Duodenal mucosa (tissue), 2 donors: ENCODE data around the gene OR10G6.
"Not testable (repeated sequence)": the region's sequence is repeated elsewhere in the genome, so short reads cannot be mapped to it uniquely, and the experiment has no call there.

ENCODE experiments used
- H3K27ac ChIP-seq: one replicate; pipeline ENCODE4 v1.7.0; 2013; ENCODE audit warnings: low read depth, low read length
- H3K27me3 ChIP-seq, 2 donors: one replicate each; pipeline ENCODE4 v1.7.0; 2013; ENCODE audit warnings: low read length in 2 of 2, control low read depth in 1 of 2; ENCODE audit not compliant: insufficient read depth in 2 of 2, control insufficient read depth in 1 of 2
- H3K36me3 ChIP-seq, 2 donors: one replicate each; pipeline ENCODE4 v1.7.0; 2013; ENCODE audit warnings: low read length in 2 of 2, control low read depth in 1 of 2; ENCODE audit not compliant: insufficient read depth in 2 of 2, control insufficient read depth in 1 of 2
- H3K4me1 ChIP-seq, 2 donors: one replicate each; pipeline ENCODE4 v1.7.0; 2013; ENCODE audit warnings: low read length in 2 of 2, control low read depth in 1 of 2; ENCODE audit not compliant: insufficient read depth in 2 of 2, control insufficient read depth in 1 of 2
- H3K4me3 ChIP-seq, 2 donors: one replicate each; pipeline ENCODE4 v1.7.0; 2013; ENCODE audit warnings: low read length in 2 of 2, low read depth in 1 of 2
- H3K9ac ChIP-seq, 2 donors: one replicate each; pipeline ENCODE4 v1.7.0; 2013; ENCODE audit warnings: low read length in 2 of 2, low read depth in 1 of 2
- H3K9me3 ChIP-seq, 2 donors: one replicate each; pipeline ENCODE4 v1.7.0; 2013; ENCODE audit warnings: low read length in 2 of 2, control low read depth in 1 of 2; ENCODE audit not compliant: control insufficient read depth in 1 of 2

OR10G6 gene, protein sequence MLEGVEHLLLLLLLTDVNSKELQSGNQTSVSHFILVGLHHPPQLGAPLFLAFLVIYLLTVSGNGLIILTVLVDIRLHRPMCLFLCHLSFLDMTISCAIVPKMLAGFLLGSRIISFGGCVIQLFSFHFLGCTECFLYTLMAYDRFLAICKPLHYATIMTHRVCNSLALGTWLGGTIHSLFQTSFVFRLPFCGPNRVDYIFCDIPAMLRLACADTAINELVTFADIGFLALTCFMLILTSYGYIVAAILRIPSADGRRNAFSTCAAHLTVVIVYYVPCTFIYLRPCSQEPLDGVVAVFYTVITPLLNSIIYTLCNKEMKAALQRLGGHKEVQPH

DNA sequence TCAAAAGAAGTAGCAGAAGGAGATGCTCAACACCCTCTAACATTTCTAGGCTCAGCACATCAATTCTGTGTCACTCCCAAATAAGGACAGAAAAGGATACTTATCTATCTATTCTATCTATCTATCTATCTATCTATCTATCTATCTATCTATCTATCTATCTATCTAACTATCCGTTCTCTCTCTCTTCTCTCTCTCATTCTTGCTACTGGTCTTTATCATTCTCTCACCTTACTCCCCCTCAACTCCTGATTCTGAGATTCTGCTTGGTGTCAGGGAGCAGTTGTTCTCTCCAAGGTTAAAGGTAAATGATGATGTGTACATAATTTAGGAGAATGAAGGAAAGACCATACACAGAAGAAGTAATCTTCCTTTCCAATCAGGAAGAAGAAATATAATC is at the start of gene OR10G6:
OR10G6 (minus strand) TSS at position 43 of the 400 bp plus-strand sequence; CDS start at position 43, 0 bp downstream.
- no peaks in the 10 kb centered on the region for H3K27me3 ChIP-seq
- H3K9ac ChIP-seq, result no peak within 1 kb of the TSS

DNA sequence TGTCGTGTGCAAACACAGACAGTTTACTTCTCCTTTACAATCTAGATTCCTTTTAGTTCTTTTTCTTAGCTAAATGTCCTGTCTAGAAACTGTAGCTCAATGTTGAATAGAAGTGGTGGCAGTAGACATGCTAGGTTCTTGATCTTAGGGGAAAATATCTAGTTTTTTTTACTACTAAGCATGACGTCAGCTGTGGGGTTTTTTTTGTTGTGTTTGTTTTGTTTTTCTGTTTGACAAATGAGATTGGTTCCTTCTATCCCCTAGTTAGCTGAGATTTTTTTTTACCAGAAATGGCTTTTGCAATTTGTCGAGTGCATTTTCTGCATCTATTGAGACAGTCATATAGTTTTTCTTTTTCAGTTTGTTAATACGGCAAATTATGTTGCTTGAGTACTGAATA is 48.5 kb upstream of the OR10G6 start:
- Histone ChIP-seq H3K4me1 (no peaks in the 10 kb centered on the region), H3K27ac (no peak overlapping the region), H3K36me3 (no peaks in the 10 kb centered on the region), H3K9ac (no peak overlapping the region), H3K4me3 (no peak overlapping the region), H3K27me3 (no peaks in the 10 kb centered on the region), H3K9me3 (no peaks in the 10 kb centered on the region)

More for the DNA sequence above, at the start of gene OR10G6:
- Histone ChIP-seq H3K4me1 (no peaks in the 10 kb centered on the region), H3K9me3 (no peaks in the 10 kb centered on the region), H3K27ac (no peak within 1 kb of the TSS), H3K36me3 (no peaks in the 10 kb centered on the region), H3K4me3 (no peak within 1 kb of the TSS)

DNA sequence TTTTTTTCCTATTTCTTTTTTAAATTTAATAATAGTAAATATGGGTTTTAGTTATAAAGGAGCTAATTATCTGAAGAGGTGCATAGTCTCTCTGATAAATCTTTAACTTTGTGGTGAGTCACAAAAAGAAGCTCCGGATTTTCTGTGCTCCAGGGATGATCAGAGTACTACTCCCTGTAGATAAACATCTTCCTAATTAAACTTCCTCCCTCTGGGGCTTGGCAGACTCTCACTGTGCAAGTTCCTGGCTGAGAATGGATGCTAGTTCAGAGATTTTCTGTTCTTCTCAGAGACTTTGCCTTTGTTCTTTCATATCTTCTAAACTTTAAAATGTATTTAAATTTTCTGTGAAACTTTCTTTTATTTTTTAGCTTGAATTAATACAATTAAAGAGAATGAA is 46.3 kb upstream of the OR10G6 start, which contains the start of gene OR10G7:
OR10G7 (minus strand) TSS at position 72 of the 400 bp plus-strand sequence. CDS start 2,324 bp downstream, outside the sequence.
- H3K9ac ChIP-seq, result no peak within 1 kb of the TSS
- no peaks in the 10 kb centered on the region for H3K27me3 ChIP-seq
- no peaks in the 10 kb centered on the region for H3K9me3 ChIP-seq
- no peaks in the 10 kb centered on the region for H3K4me1 ChIP-seq
- H3K27ac ChIP-seq, result no peak within 1 kb of the TSS
- H3K4me3 ChIP-seq, result no peak within 1 kb of the TSS
- H3K36me3 ChIP-seq, result no peaks in the 10 kb centered on the region

DNA sequence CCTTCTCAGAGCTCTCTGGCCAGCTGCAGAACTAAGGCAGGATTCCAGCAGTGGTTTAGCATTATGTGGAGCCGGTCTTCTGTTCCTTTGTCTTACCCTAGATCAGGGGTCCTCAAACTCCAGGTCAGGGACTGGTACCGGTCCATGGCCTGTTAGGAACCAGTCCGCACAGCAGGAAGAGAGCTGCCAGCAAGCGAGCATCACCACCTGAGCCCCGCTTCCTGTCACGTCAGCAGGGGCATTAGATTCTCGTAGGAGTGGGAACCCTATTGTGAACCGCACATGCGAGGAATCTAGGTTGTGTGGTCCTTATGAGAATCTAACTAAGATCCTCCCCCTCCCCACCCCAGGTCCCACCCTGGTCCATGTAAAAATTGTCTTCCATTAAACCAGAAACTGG is 44.6 kb upstream of the OR10G6 start:
- Histone ChIP-seq H3K9ac (no peak overlapping the region), H3K36me3 (no peaks in the 10 kb centered on the region), H3K4me3 (no peak overlapping the region), H3K9me3 (no peaks in the 10 kb centered on the region), H3K4me1 (no peaks in the 10 kb centered on the region), H3K27ac (no peak overlapping the region), H3K27me3 (no peaks in the 10 kb centered on the region)

DNA sequence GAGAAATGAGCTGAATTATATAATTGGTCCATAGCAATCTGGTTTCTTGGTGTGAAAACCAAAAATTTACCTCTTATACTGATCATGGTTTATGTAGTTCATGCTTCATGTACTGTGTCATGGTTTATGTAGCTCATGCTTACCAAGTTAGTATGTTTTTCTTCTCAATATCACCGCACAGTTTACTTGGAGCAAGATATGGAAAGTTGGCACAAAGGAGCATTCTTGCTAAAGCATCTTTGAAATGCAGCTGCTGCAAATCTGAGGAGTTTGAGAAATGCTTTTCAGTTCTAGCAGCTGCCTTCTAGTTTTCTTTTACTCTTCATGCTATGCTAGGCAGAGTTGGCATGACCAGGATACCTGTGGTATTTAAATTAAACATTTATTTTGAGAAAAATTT is 41.7 kb upstream of the OR10G6 start:
- H3K27me3 ChIP-seq, result no peaks in the 10 kb centered on the region
- H3K9ac ChIP-seq, result no peak overlapping the region
- no peak overlapping the region for H3K27ac ChIP-seq
- H3K4me1 ChIP-seq, result no peaks in the 10 kb centered on the region
- no peaks in the 10 kb centered on the region for H3K36me3 ChIP-seq
- no peaks in the 10 kb centered on the region for H3K9me3 ChIP-seq
- H3K4me3 ChIP-seq, result no peak overlapping the region

DNA sequence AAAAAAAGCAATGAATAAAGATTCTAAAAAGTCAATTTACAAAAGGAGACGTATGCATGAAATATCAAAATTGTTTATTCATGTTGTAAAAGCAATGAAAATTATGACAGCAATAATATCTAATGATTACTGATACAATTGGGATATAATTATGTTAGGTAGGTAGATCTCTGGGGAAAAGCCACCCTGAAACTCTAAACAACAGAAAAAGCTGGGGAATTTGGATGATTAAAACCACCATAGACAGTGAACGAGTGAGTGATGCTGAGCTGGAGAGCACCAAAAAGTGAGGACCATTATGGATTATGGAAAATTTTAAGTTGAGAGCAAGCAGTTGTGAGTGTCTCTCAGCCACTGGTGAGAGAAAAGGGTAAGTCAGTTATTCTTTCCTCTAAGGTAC is 31.5 kb upstream of the OR10G6 start, which contains the start of gene OR10G8:
OR10G8 (plus strand) TSS at position 301 of the 400 bp plus-strand sequence. CDS start 2,825 bp downstream, outside the sequence.
- no peak within 1 kb of the TSS for H3K9ac ChIP-seq
- H3K4me3 ChIP-seq, result no peak within 1 kb of the TSS
- H3K27ac ChIP-seq, result no peak within 1 kb of the TSS
- H3K4me1 ChIP-seq, result no peaks in the 10 kb centered on the region
- H3K9me3 ChIP-seq, result no peaks in the 10 kb centered on the region
- H3K36me3 ChIP-seq, result no peaks in the 10 kb centered on the region
- H3K27me3 ChIP-seq, result no peaks in the 10 kb centered on the region

DNA sequence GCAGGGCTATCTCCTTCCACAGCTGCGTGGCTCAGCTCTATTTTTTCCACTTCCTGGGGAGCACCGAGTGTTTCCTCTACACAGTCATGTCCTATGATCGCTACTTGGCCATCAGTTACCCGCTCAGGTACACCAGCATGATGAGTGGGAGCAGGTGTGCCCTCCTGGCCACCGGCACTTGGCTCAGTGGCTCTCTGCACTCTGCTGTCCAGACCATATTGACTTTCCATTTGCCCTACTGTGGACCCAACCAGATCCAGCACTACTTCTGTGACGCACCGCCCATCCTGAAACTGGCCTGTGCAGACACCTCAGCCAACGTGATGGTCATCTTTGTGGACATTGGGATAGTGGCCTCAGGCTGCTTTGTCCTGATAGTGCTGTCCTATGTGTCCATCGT is 20.9 kb upstream of the OR10G6 start:
- not testable (repeated sequence) for H3K27ac ChIP-seq, H3K9ac ChIP-seq, H3K27me3 ChIP-seq, H3K9me3 ChIP-seq, H3K4me1 ChIP-seq, H3K36me3 ChIP-seq, H3K4me3 ChIP-seq

DNA sequence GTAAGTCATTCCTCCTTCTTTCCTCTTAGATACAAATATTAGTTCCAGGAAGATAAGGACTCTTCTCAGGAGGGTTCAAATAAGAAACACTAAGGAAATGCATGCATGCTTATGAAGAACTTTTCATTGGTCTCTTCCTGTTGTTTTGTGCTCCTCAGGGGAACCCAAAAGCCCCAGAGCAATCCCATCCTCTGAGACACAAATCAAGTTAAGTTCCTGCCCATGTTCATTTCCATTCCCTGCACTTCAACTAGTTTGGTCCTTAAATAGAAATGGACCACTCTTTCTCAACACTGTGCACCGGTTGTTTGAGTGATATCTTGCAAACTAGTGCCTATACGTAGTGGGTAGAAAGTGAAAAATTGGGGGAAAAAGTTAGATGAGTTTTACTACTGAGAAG is 17.7 kb upstream of the OR10G6 start, which contains the start of gene OR10G4:
OR10G4 (plus strand) TSS at position 301 of the 400 bp plus-strand sequence. CDS start 2,578 bp downstream, outside the sequence.
- no peaks in the 10 kb centered on the region for H3K36me3 ChIP-seq
- H3K4me1 ChIP-seq, result no peaks in the 10 kb centered on the region
- H3K9me3 ChIP-seq, result no peaks in the 10 kb centered on the region
- no peak within 1 kb of the TSS for H3K4me3 ChIP-seq
- H3K27ac ChIP-seq, result no peak within 1 kb of the TSS
- H3K27me3 ChIP-seq, result no peaks in the 10 kb centered on the region
- H3K9ac ChIP-seq, result no peak within 1 kb of the TSS

DNA sequence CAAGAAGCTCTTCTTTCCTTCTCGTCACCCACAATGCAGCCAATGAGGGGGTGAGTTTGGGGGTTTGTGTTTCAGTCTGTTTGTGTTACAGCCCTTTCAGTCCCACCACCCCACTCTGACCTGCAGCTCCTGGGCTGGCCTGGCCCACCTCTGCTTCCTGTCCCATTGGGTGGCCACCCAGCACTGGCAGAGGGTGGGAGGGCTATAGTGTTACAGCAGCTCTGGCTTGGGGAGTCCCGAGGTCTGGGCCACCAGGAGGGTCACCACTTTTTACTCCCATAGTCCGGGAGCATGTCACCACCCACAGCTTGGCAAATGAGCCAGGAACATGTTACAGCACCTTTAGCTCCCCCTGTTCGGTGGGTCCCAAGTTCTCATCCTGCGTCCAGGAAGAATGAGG is 15.7 kb downstream of the OR10G6 start:
- H3K9me3 ChIP-seq, result no peaks in the 10 kb centered on the region
- no peak overlapping the region for H3K27ac ChIP-seq
- H3K27me3 ChIP-seq, result no peaks in the 10 kb centered on the region
- H3K36me3 ChIP-seq, result no peaks in the 10 kb centered on the region
- H3K4me3 ChIP-seq, result no peak overlapping the region
- no peak overlapping the region for H3K9ac ChIP-seq
- no peaks in the 10 kb centered on the region for H3K4me1 ChIP-seq

DNA sequence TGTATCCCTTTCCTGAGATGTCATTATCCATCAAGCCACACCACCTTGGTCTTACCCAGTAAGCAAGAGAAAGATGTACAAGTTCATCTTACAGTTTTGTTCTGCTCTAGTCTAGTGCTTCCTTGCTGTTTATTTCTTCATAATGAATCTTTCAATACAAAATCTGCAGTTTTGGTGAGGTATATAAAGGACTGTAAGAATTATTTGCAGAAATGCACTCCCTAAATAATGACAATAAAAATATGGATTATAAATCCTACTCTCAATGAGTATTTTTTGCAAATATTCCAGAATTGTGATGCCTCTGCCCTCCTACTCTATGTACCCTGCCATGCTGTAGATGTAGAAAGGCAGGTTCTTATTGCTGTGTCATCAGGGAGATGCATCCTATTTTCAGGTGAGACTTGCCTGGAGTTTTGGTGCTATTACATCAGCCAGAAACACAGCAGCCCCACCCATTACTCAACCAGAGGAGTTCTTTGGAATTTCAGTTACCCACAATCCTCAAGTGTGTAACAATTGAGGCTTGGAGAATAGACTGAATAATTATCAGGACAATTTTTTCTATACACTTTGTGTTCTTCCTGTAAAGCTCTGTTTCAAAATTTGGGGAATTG is 17.1 kb downstream of the OR10G6 start, which contains the start of gene OR10S1:
OR10S1 (minus strand) TSS at position 51 of the 617 bp plus-strand sequence. CDS start 117 bp downstream, outside the sequence.
- H3K4me1 ChIP-seq, result no peaks in the 10 kb centered on the region
- H3K27me3 ChIP-seq, result no peaks in the 10 kb centered on the region
- H3K9ac ChIP-seq, result no peak within 1 kb of the TSS
- H3K27ac ChIP-seq, result no peak within 1 kb of the TSS
- H3K9me3 ChIP-seq, result no peaks in the 10 kb centered on the region
- no peaks in the 10 kb centered on the region for H3K36me3 ChIP-seq
- no peak within 1 kb of the TSS for H3K4me3 ChIP-seq
